Testis (tissue), 3 donors: ENCODE measurements around the gene ZDHHC16. TPM values are rescaled to one million over a fixed set of nuclear protein-coding genes. Genes with fewer than 3 reads are reported as not detected.
A peak's percentile ranks its signal among the peaks of the same experiment; 100 is the strongest.

Experiments
- DNase-seq: peaks from one replicate; pipeline ENCODE4 v3.0.0-alpha.2; 2019
- H3K27ac ChIP-seq, 2 donors: fragments of 200-600 bp; sonication (generic); one replicate each; pipeline ENCODE4 v1.5.1; 2019
- H3K27me3 ChIP-seq: fragments of 200-600 bp; sonication (generic); one replicate; pipeline ENCODE4 v1.5.1; 2019
- H3K36me3 ChIP-seq: fragments of 200-600 bp; sonication (generic); one replicate; pipeline ENCODE4 v1.5.1; 2017; ENCODE audit warnings: low read depth; ENCODE audit errors: missing control alignments
- H3K4me1 ChIP-seq: fragments of 200-600 bp; sonication (generic); one replicate; pipeline ENCODE4 v1.5.1; 2019
- H3K4me3 ChIP-seq, 2 donors: fragments of 200-600 bp; sonication (generic); one replicate each; pipeline ENCODE4 v1.5.1; 2017 to 2019
- H3K9me3 ChIP-seq: fragments of 200-600 bp; sonication (generic); one replicate; pipeline ENCODE4 v1.5.1; 2017
- CTCF ChIP-seq, 3 experiments: fragments of 450-650 bp in 2 of 3; fragments of 200-600 bp in 1 of 3; sonication (generic) in 1 of 3; IDR thresholded peaks; one replicate each; pipeline ENCODE4 v1.5.1; 2016 to 2019; ENCODE audit warnings: antibody characterized with exemption in 3 of 3, mild to moderate bottlenecking in 2 of 3, moderate library complexity in 1 of 3
- POLR2A ChIP-seq: fragments of 450-650 bp; IDR thresholded peaks from one replicate; pipeline ENCODE4 v1.6.1; 2017; ENCODE audit warnings: antibody characterized with exemption, mild to moderate bottlenecking, moderate library complexity
- WGBS, 2 donors: methylation state at CpG; one replicate each; pipeline ENCODE4 v1.1.5; 2018; 5-methylcytosine and 5-hydroxymethylcytosine counted together
- intact Hi-C: fragments of 100-400 bp; cut with DNase I; formaldehyde crosslinking; loops from one replicate; pipeline ENCODE4 v1.15.1; 2023; ENCODE audit warnings: low total_unique reads
- polyA plus RNA-seq: library from polyadenylated mRNA; stranded (reverse); fragments of 350-450 nt; fragmentation: Illumina TruSeq; extraction: RNeasy Lipid Tissue Mini Kit (QIAGEN cat#74804); gene quantifications from one replicate; pipeline ENCODE4 v1.2.3, GENCODE V29; 2014; ENCODE audit warnings: low read depth, low replicate concordance; ENCODE audit not compliant: insufficient read depth
- total RNA-seq, 2 donors: library from RNA; depleted of rRNA; stranded (reverse); fragments of >200 nt; gene quantifications; one replicate each; pipeline ENCODE4 v1.2.3, GENCODE V29; 2016

ZDHHC16 gene
- total and polyA plus RNA-seq, 3 donors from 2014 or later, result 40.5 to 58.0 (median 42.8) TPM

GRCh38 chr10:97445357-97445721, 636 bp upstream of the ZDHHC16 start:
- intact Hi-C loops, result no loop called here
- peak overlapping the region; percentile 79 to 90 for H3K4me3 ChIP-seq
- no peaks in the 10 kb centered on the region for H3K9me3 ChIP-seq
- TF ChIP-seq POLR2A, result no peak
- no peak for TF ChIP-seq CTCF (IDR thresholded peaks at IDR 0.05)
- no peak for DNase-seq
- WGBS, 2 donors, result 1 to 3% methylated on average over 12 to 13 of the region's 13 CpGs
- peak overlapping the region; percentile 31 to 52 for H3K27ac ChIP-seq
- no peaks in the 10 kb centered on the region for H3K36me3 ChIP-seq
- no peaks in the 10 kb centered on the region for H3K27me3 ChIP-seq
- peaks cover 15% of the 10 kb centered on the region for H3K4me1 ChIP-seq

GRCh38 chr10:97450828-97451227, 4.9 kb downstream of the ZDHHC16 start:
- DNase-seq, result no peak
- WGBS, 2 donors, result 0 to 68% methylated on average over 1 to 2 of the region's 2 CpGs
- intact Hi-C loops, result no loop called here
- TF ChIP-seq POLR2A, result no peak
- no peak for TF ChIP-seq CTCF (IDR thresholded peaks at IDR 0.05)
- no peaks in the 10 kb centered on the region for H3K9me3 ChIP-seq
- H3K4me1 ChIP-seq, result peaks cover 15% of the 10 kb centered on the region
- H3K27ac ChIP-seq, result no peak overlapping the region
- no peaks in the 10 kb centered on the region for H3K27me3 ChIP-seq
- no peaks in the 10 kb centered on the region for H3K36me3 ChIP-seq
- H3K4me3 ChIP-seq, result no peak overlapping the region

- peaks cover 15% of the 10 kb centered on the region for H3K4me1 ChIP-seq
- TF ChIP-seq CTCF (IDR thresholded peaks at IDR 0.05) (no peak), POLR2A (no peak)
- no peaks in the 10 kb centered on the region for H3K36me3 ChIP-seq
- intact Hi-C loops, result no loop called here
- no peaks in the 10 kb centered on the region for H3K27me3 ChIP-seq
- H3K4me3 ChIP-seq, result no peak overlapping the region
- no peak overlapping the region for H3K27ac ChIP-seq
- WGBS, 2 donors, result 96 to 98% methylated on average over 11 to 17 of the region's 17 CpGs
- no peaks in the 10 kb centered on the region for H3K9me3 ChIP-seq
- no peak for DNase-seq
Observed at GRCh38 chr10:97451605-97452004, 5.6 kb downstream of the ZDHHC16 start.

- Histone ChIP-seq H3K27me3 (no peaks in the 10 kb centered on the region), H3K4me3 (no peak overlapping the region), H3K4me1 (peaks cover 10% of the 10 kb centered on the region), H3K9me3 (no peaks in the 10 kb centered on the region), H3K36me3 (no peaks in the 10 kb centered on the region), H3K27ac (no peak overlapping the region)
- TF ChIP-seq CTCF (IDR thresholded peaks at IDR 0.05) (no peak), POLR2A (no peak)
- intact Hi-C loops, result no loop called here
- DNase-seq, result no peak
- WGBS, 2 donors, result 90 to 93% methylated on average over 4 to 6 of the region's 6 CpGs
Observed at GRCh38 chr10:97452352-97452751, 6.4 kb downstream of the ZDHHC16 start.

GRCh38 chr10:97454330-97455036, 8.5 kb downstream of the ZDHHC16 start:
- Histone ChIP-seq H3K4me1 (no peaks in the 10 kb centered on the region), H3K9me3 (no peaks in the 10 kb centered on the region), H3K36me3 (no peaks in the 10 kb centered on the region), H3K27ac (no peak overlapping the region), H3K27me3 (no peaks in the 10 kb centered on the region), H3K4me3 (no peak overlapping the region)
- TF ChIP-seq CTCF (IDR thresholded peaks at IDR 0.05) (no peak), POLR2A (no peak)
- WGBS, 2 donors, result 80 to 81% methylated on average over 3 of the region's 3 CpGs
- DNase-seq, result peak; percentile 37
- intact Hi-C loops, result no loop called here
